ENCODE data around the gene POR. TPM values are rescaled to one million over a fixed set of nuclear protein-coding genes. Genes with fewer than 3 reads are reported as not detected.

The POR gene
- total RNA-seq, 4 donors from 2014 or later = 37.8 to 71.4 (median 63.6) TPM

- Histone ChIP-seq H3K9me3 (no peaks in the 10 kb centered on the region), H3K27ac (replicated peaks in 1 of 4) (no peak overlapping the region), H3K4me1 (peaks cover 9 to 15% (median 13%) of the 10 kb centered on the region in 4 donors), H3K36me3 (peaks cover 0 to 16% (median 6%) of the 10 kb centered on the region in 4 donors), H3K27me3 (no peaks in the 10 kb centered on the region), H3K4me3 (no peak overlapping the region)
- DNase-seq (ENCODE audit: extremely low spot score) = no peak
- TF ChIP-seq POLR2AphosphoS5 (IDR thresholded peaks at IDR 0.05) = no peak
- no peak for TF ChIP-seq POLR2A (IDR thresholded peaks at IDR 0.05; ENCODE audit: low read depth)
- TF ChIP-seq CTCF (IDR thresholded peaks at IDR 0.05) = no peak
- TF ChIP-seq EP300 (IDR thresholded peaks at IDR 0.05) = no peak
- 84% methylated on average over 8 of the region's 8 CpGs for WGBS
- intact Hi-C loops (cut with DNase I) = no loop called here
Measured at GRCh38 chr7:75945297-75946168, 30.6 kb downstream of the POR start.

- no peak for TF ChIP-seq EP300 (IDR thresholded peaks at IDR 0.05)
- no peak for TF ChIP-seq POLR2AphosphoS5 (IDR thresholded peaks at IDR 0.05)
- no peak for TF ChIP-seq POLR2A (IDR thresholded peaks at IDR 0.05; ENCODE audit: low read depth)
- Histone ChIP-seq H3K9me3 (no peaks in the 10 kb centered on the region), H3K4me3 (no peak overlapping the region), H3K27me3 (no peaks in the 10 kb centered on the region), H3K4me1 (peaks cover 9 to 23% (median 18%) of the 10 kb centered on the region in 4 donors), H3K36me3 (peaks cover 0 to 13% (median 6%) of the 10 kb centered on the region in 4 donors), H3K27ac (replicated peaks in 1 of 4) (no peak overlapping the region)
- intact Hi-C loops (cut with DNase I) = no loop called here
- no peak for DNase-seq (ENCODE audit: extremely low spot score)
- 83% methylated on average over 8 of the region's 8 CpGs for WGBS
Measured at GRCh38 chr7:75946207-75946855, 31.4 kb downstream of the POR start.

GRCh38 chr7:75948179-75948578 is 33.2 kb downstream of the POR start:
- no peak overlapping the region for H3K27ac ChIP-seq (replicated peaks in 1 of 4)
- H3K4me3 ChIP-seq = no peak overlapping the region
- WGBS = 62% methylated on average over 9 of the region's 9 CpGs
- peaks cover 0 to 13% (median 6%) of the 10 kb centered on the region in 4 donors for H3K36me3 ChIP-seq
- H3K27me3 ChIP-seq = no peaks in the 10 kb centered on the region
- no peak for DNase-seq (ENCODE audit: extremely low spot score)
- no peaks in the 10 kb centered on the region for H3K9me3 ChIP-seq
- no peak for TF ChIP-seq POLR2AphosphoS5 (IDR thresholded peaks at IDR 0.05)
- no peak for TF ChIP-seq CTCF (IDR thresholded peaks at IDR 0.05)
- TF ChIP-seq POLR2A (IDR thresholded peaks at IDR 0.05; ENCODE audit: low read depth) = no peak
- no peak for TF ChIP-seq EP300 (IDR thresholded peaks at IDR 0.05)
- intact Hi-C loops (cut with DNase I) = no loop called here
- H3K4me1 ChIP-seq = peaks cover 13 to 27% (median 20%) of the 10 kb centered on the region in 4 donors

GRCh38 chr7:75950111-75950681 is 35.2 kb downstream of the POR start:
- TF ChIP-seq POLR2A (IDR thresholded peaks at IDR 0.05; ENCODE audit: low read depth) (no peak), EP300 (IDR thresholded peaks at IDR 0.05) (no peak), CTCF (IDR thresholded peaks at IDR 0.05) (no peak), POLR2AphosphoS5 (IDR thresholded peaks at IDR 0.05) (no peak)
- peaks cover 4 to 32% (median 21%) of the 10 kb centered on the region in 4 donors for H3K36me3 ChIP-seq
- no peaks in the 10 kb centered on the region for H3K27me3 ChIP-seq
- peaks cover 13 to 24% (median 19%) of the 10 kb centered on the region in 4 donors for H3K4me1 ChIP-seq
- no peak for DNase-seq (ENCODE audit: extremely low spot score)
- intact Hi-C loops (cut with DNase I) = no loop called here
- no peak overlapping the region for H3K4me3 ChIP-seq
- WGBS = 89% methylated on average over 15 of the region's 15 CpGs
- no peak overlapping the region for H3K27ac ChIP-seq (replicated peaks in 1 of 4)
- no peaks in the 10 kb centered on the region for H3K9me3 ChIP-seq

- Histone ChIP-seq H3K9me3 (no peaks in the 10 kb centered on the region), H3K27me3 (no peaks in the 10 kb centered on the region), H3K4me3 (no peak overlapping the region), H3K4me1 (peaks cover 13 to 24% (median 19%) of the 10 kb centered on the region in 4 donors), H3K27ac (replicated peaks in 1 of 4) (no peak overlapping the region), H3K36me3 (peaks cover 17 to 45% (median 34%) of the 10 kb centered on the region in 4 donors)
- intact Hi-C loops (cut with DNase I) = no loop called here
- WGBS = 73% methylated on average over 5 of the region's 5 CpGs
- TF ChIP-seq POLR2AphosphoS5 (IDR thresholded peaks at IDR 0.05) (peak; percentile 15 to 25), CTCF (IDR thresholded peaks at IDR 0.05) (no peak)
- DNase-seq (ENCODE audit: extremely low spot score) = no peak
Measured at GRCh38 chr7:75951506-75951905, 36.6 kb downstream of the POR start.

Data from esophagus muscularis mucosa (tissue), 4 donors.